ENCODE data around the gene KIAA1191. TPM values are rescaled to one million over a fixed set of nuclear protein-coding genes. Genes with fewer than 3 reads are reported as not detected.
A peak's percentile ranks its signal among the peaks of the same experiment; 100 is the strongest.

KIAA1191 gene
- total and polyA plus RNA-seq, 4 donors: 57.2 to 78.4 (median 77.9) TPM

- H3K36me3 ChIP-seq (ENCODE audit: control insufficient read depth in 1 of 2, insufficient read depth in 2 of 2, low read length in 1 of 2): no peaks in the 10 kb centered on the region
- peaks cover 0 to 5% of the 10 kb centered on the region in 2 donors for H3K4me1 ChIP-seq (ENCODE audit: control insufficient read depth in 1 of 2, insufficient read depth in 2 of 2, low read length in 2 of 2)
- WGBS, 2 donors: 74 to 75% methylated on average over 8 of the region's 8 CpGs
- DNase-seq (no peak), ATAC-seq (ENCODE audit: low FRiP score) (no peak)
- H3K4me3 ChIP-seq (ENCODE audit: low read length in 2 of 2): peak overlapping the region in 1 of 2 donors; percentile 75
- no peak overlapping the region for H3K27ac ChIP-seq (ENCODE audit: low read depth in 1 of 2, low read length in 2 of 2)
- no peaks in the 10 kb centered on the region for H3K9me3 ChIP-seq (ENCODE audit: control insufficient read depth, low read length)
- no peaks in the 10 kb centered on the region for H3K27me3 ChIP-seq (ENCODE audit: control insufficient read depth in 1 of 2, insufficient read depth in 2 of 2, low read length in 1 of 2)
- intact Hi-C loops (cut with DNase I): no loop called here
Observed at GRCh38 chr5:176362233-176362490, 598 bp upstream of the KIAA1191 start.

- 1 to 2% methylated on average over 27 of the region's 27 CpGs for WGBS, 2 donors
- intact Hi-C loops (cut with DNase I): no loop called here
- no peaks in the 10 kb centered on the region for H3K9me3 ChIP-seq (ENCODE audit: control insufficient read depth, low read length)
- no peak overlapping the region for H3K27ac ChIP-seq (ENCODE audit: low read depth in 1 of 2, low read length in 2 of 2)
- peak; percentile 15 for ATAC-seq (ENCODE audit: low FRiP score)
- H3K27me3 ChIP-seq (ENCODE audit: control insufficient read depth in 1 of 2, insufficient read depth in 2 of 2, low read length in 1 of 2): no peaks in the 10 kb centered on the region
- H3K4me3 ChIP-seq (ENCODE audit: low read length in 2 of 2): peak overlapping the region; percentile 46 to 75
- no peaks in the 10 kb centered on the region for H3K36me3 ChIP-seq (ENCODE audit: control insufficient read depth in 1 of 2, insufficient read depth in 2 of 2, low read length in 1 of 2)
- DNase-seq: no peak
- H3K4me1 ChIP-seq (ENCODE audit: control insufficient read depth in 1 of 2, insufficient read depth in 2 of 2, low read length in 2 of 2): peaks cover 0 to 5% of the 10 kb centered on the region in 2 donors
Observed at GRCh38 chr5:176360894-176361436, 599 bp downstream of the KIAA1191 start.

- Histone ChIP-seq H3K36me3 (ENCODE audit: control insufficient read depth in 1 of 2, insufficient read depth in 2 of 2, low read length in 1 of 2) (no peaks in the 10 kb centered on the region), H3K4me1 (ENCODE audit: control insufficient read depth in 1 of 2, insufficient read depth in 2 of 2, low read length in 2 of 2) (peaks cover 0 to 5% of the 10 kb centered on the region in 2 donors), H3K27ac (ENCODE audit: low read depth in 1 of 2, low read length in 2 of 2) (no peak overlapping the region), H3K27me3 (ENCODE audit: control insufficient read depth in 1 of 2, insufficient read depth in 2 of 2, low read length in 1 of 2) (no peaks in the 10 kb centered on the region), H3K4me3 (ENCODE audit: low read length in 2 of 2) (no peak overlapping the region), H3K9me3 (ENCODE audit: control insufficient read depth, low read length) (no peaks in the 10 kb centered on the region)
- no peak for ATAC-seq (ENCODE audit: low FRiP score)
- intact Hi-C loops (cut with DNase I): no loop called here
- WGBS, 2 donors: 71 to 79% methylated on average over 4 of the region's 4 CpGs
- no peak for DNase-seq
Observed at GRCh38 chr5:176359658-176360057, 1.9 kb downstream of the KIAA1191 start.

- H3K36me3 ChIP-seq (ENCODE audit: control insufficient read depth in 1 of 2, insufficient read depth in 2 of 2, low read length in 1 of 2): peaks cover 4 to 7% of the 10 kb centered on the region in 2 donors
- peaks cover 0 to 5% of the 10 kb centered on the region in 2 donors for H3K4me1 ChIP-seq (ENCODE audit: control insufficient read depth in 1 of 2, insufficient read depth in 2 of 2, low read length in 2 of 2)
- no peak overlapping the region for H3K27ac ChIP-seq (ENCODE audit: low read depth in 1 of 2, low read length in 2 of 2)
- DNase-seq (no peak), ATAC-seq (ENCODE audit: low FRiP score) (no peak)
- WGBS, 2 donors: 93 to 98% methylated on average over 3 of the region's 3 CpGs
- intact Hi-C loops (cut with DNase I): no loop called here
- no peaks in the 10 kb centered on the region for H3K9me3 ChIP-seq (ENCODE audit: control insufficient read depth, low read length)
- H3K27me3 ChIP-seq (ENCODE audit: control insufficient read depth in 1 of 2, insufficient read depth in 2 of 2, low read length in 1 of 2): no peaks in the 10 kb centered on the region
- H3K4me3 ChIP-seq (ENCODE audit: low read length in 2 of 2): no peak overlapping the region
Observed at GRCh38 chr5:176356179-176356566, 5.4 kb downstream of the KIAA1191 start.

GRCh38 chr5:176355400-176356178 lies 6.0 kb downstream of the KIAA1191 start:
- H3K27me3 ChIP-seq (ENCODE audit: control insufficient read depth in 1 of 2, insufficient read depth in 2 of 2, low read length in 1 of 2): no peaks in the 10 kb centered on the region
- intact Hi-C loops (cut with DNase I): no loop called here
- peaks cover 7 to 11% of the 10 kb centered on the region in 2 donors for H3K36me3 ChIP-seq (ENCODE audit: control insufficient read depth in 1 of 2, insufficient read depth in 2 of 2, low read length in 1 of 2)
- ATAC-seq (ENCODE audit: low FRiP score) (no peak), DNase-seq (no peak)
- WGBS, 2 donors: 87 to 89% methylated on average over 16 of the region's 16 CpGs
- H3K4me3 ChIP-seq (ENCODE audit: low read length in 2 of 2): no peak overlapping the region
- H3K9me3 ChIP-seq (ENCODE audit: control insufficient read depth, low read length): no peaks in the 10 kb centered on the region
- no peak overlapping the region for H3K27ac ChIP-seq (ENCODE audit: low read depth in 1 of 2, low read length in 2 of 2)
- H3K4me1 ChIP-seq (ENCODE audit: control insufficient read depth in 1 of 2, insufficient read depth in 2 of 2, low read length in 2 of 2): peaks cover 0 to 5% of the 10 kb centered on the region in 2 donors

GRCh38 chr5:176353533-176353932 lies 8.0 kb downstream of the KIAA1191 start:
- DNase-seq (no peak), ATAC-seq (ENCODE audit: low FRiP score) (no peak)
- Histone ChIP-seq H3K27ac (ENCODE audit: low read depth in 1 of 2, low read length in 2 of 2) (no peak overlapping the region), H3K36me3 (ENCODE audit: control insufficient read depth in 1 of 2, insufficient read depth in 2 of 2, low read length in 1 of 2) (peaks cover 7 to 14% of the 10 kb centered on the region in 2 donors), H3K9me3 (ENCODE audit: control insufficient read depth, low read length) (no peaks in the 10 kb centered on the region), H3K27me3 (ENCODE audit: control insufficient read depth in 1 of 2, insufficient read depth in 2 of 2, low read length in 1 of 2) (no peaks in the 10 kb centered on the region), H3K4me1 (ENCODE audit: control insufficient read depth in 1 of 2, insufficient read depth in 2 of 2, low read length in 2 of 2) (no peaks in the 10 kb centered on the region), H3K4me3 (ENCODE audit: low read length in 2 of 2) (no peak overlapping the region)
- intact Hi-C loops (cut with DNase I): no loop called here
- 95 to 97% methylated on average over 4 of the region's 4 CpGs for WGBS, 2 donors

- no peaks in the 10 kb centered on the region for H3K27me3 ChIP-seq (ENCODE audit: control insufficient read depth in 1 of 2, insufficient read depth in 2 of 2, low read length in 1 of 2)
- peaks cover 7 to 19% of the 10 kb centered on the region in 2 donors for H3K36me3 ChIP-seq (ENCODE audit: control insufficient read depth in 1 of 2, insufficient read depth in 2 of 2, low read length in 1 of 2)
- no peak overlapping the region for H3K27ac ChIP-seq (ENCODE audit: low read depth in 1 of 2, low read length in 2 of 2)
- H3K4me1 ChIP-seq (ENCODE audit: control insufficient read depth in 1 of 2, insufficient read depth in 2 of 2, low read length in 2 of 2): no peaks in the 10 kb centered on the region
- no peaks in the 10 kb centered on the region for H3K9me3 ChIP-seq (ENCODE audit: control insufficient read depth, low read length)
- 89 to 91% methylated on average over 5 of the region's 5 CpGs for WGBS, 2 donors
- ATAC-seq (ENCODE audit: low FRiP score) (no peak), DNase-seq (no peak)
- intact Hi-C loops (cut with DNase I): no loop called here
- H3K4me3 ChIP-seq (ENCODE audit: low read length in 2 of 2): no peak overlapping the region
Observed at GRCh38 chr5:176352116-176352878, 9.3 kb downstream of the KIAA1191 start.

GRCh38 chr5:176350416-176350815 lies 11.1 kb downstream of the KIAA1191 start:
- ATAC-seq (ENCODE audit: low FRiP score): no peak
- intact Hi-C loops (cut with DNase I): no loop called here

More at GRCh38 chr5:176350416-176350815, 11.1 kb downstream of the KIAA1191 start:
- Histone ChIP-seq H3K27me3 (ENCODE audit: control insufficient read depth in 1 of 2, insufficient read depth in 2 of 2, low read length in 1 of 2) (no peaks in the 10 kb centered on the region), H3K4me1 (ENCODE audit: control insufficient read depth in 1 of 2, insufficient read depth in 2 of 2, low read length in 2 of 2) (no peaks in the 10 kb centered on the region), H3K36me3 (ENCODE audit: control insufficient read depth in 1 of 2, insufficient read depth in 2 of 2, low read length in 1 of 2) (peaks cover 7 to 19% of the 10 kb centered on the region in 2 donors), H3K9me3 (ENCODE audit: control insufficient read depth, low read length) (no peaks in the 10 kb centered on the region), H3K27ac (ENCODE audit: low read depth in 1 of 2, low read length in 2 of 2) (no peak overlapping the region), H3K4me3 (ENCODE audit: low read length in 2 of 2) (no peak overlapping the region)
- no peak for DNase-seq
- 90 to 93% methylated on average over 8 of the region's 8 CpGs for WGBS, 2 donors

Data from aorta (tissue), 5 donors.